HEK293 (cell line): ENCODE data around the gene EML6.

Experiments used
- HOXC10 ChIP-seq: sonication (generic); formaldehyde crosslinking; IDR thresholded peaks from 2 replicates; pipeline ENCODE4 v1.8.1; 2023; ENCODE audit warnings: mild to moderate bottlenecking, missing genetic modification reagents
- SETDB1 ChIP-seq: IDR thresholded peaks from one replicate; pipeline ENCODE4 v1.6.1; 2017; ENCODE audit warnings: mild to moderate bottlenecking, low read length, moderate library complexity, mixed read lengths; ENCODE audit not compliant: insufficient read length
- SP2 ChIP-seq: fragments of 450-650 bp; formaldehyde crosslinking; IDR thresholded peaks from 2 replicates; pipeline ENCODE4 v1.5.1; 2016; ENCODE audit warnings: missing biosample characterization, missing genetic modification characterization
- SP7 ChIP-seq: fragments of 450-650 bp; formaldehyde crosslinking; IDR thresholded peaks from 2 replicates; pipeline ENCODE4 v1.5.1; 2016; ENCODE audit warnings: missing biosample characterization, missing genetic modification characterization
- TRIM28 ChIP-seq: IDR thresholded peaks from 2 replicates; pipeline ENCODE4 v1.6.1; 2011; ENCODE audit warnings: low read length, control low read depth, borderline replicate concordance
- ZBTB8A ChIP-seq: fragments of 450-650 bp; formaldehyde crosslinking; IDR thresholded peaks from 2 replicates; pipeline ENCODE4 v1.5.1; 2016; ENCODE audit warnings: missing biosample characterization, missing genetic modification characterization
- ZEB2 ChIP-seq: fragments of 450-650 bp; formaldehyde crosslinking; IDR thresholded peaks from 2 replicates; pipeline ENCODE4 v1.5.1; 2016; ENCODE audit warnings: missing biosample characterization, missing genetic modification characterization
- ZFP69B ChIP-seq: fragments of 450-650 bp; formaldehyde crosslinking; IDR thresholded peaks from 2 replicates; pipeline ENCODE4 v1.5.1; 2016; ENCODE audit warnings: missing biosample characterization, missing genetic modification characterization
- ZNF133 ChIP-seq: fragments of 450-650 bp; formaldehyde crosslinking; IDR thresholded peaks from 2 replicates; pipeline ENCODE4 v1.5.1; 2016; ENCODE audit warnings: missing biosample characterization, missing genetic modification characterization
- ZNF169 ChIP-seq: fragments of 450-650 bp; formaldehyde crosslinking; IDR thresholded peaks from 2 replicates; pipeline ENCODE4 v1.5.1; 2016; ENCODE audit warnings: missing biosample characterization, missing genetic modification characterization
- ZNF404 ChIP-seq: fragments of 450-650 bp; formaldehyde crosslinking; IDR thresholded peaks from 2 replicates; pipeline ENCODE4 v1.5.1; 2017; ENCODE audit warnings: missing biosample characterization, missing genetic modification characterization
- ZNF571 ChIP-seq: fragments of 450-650 bp; formaldehyde crosslinking; IDR thresholded peaks from 2 replicates; pipeline ENCODE4 v1.5.0; 2017; ENCODE audit warnings: missing biosample characterization, missing genetic modification characterization
- ZNF660 ChIP-seq: fragments of 450-650 bp; IDR thresholded peaks from 2 replicates; pipeline ENCODE4 v1.5.1; 2018; ENCODE audit warnings: missing biosample characterization, mild to moderate bottlenecking, missing genetic modification characterization
- ZNF76 ChIP-seq: fragments of 450-650 bp; formaldehyde crosslinking; IDR thresholded peaks from 2 replicates; pipeline ENCODE4; 2016; ENCODE audit warnings: low read depth, missing biosample characterization, missing genetic modification characterization, borderline replicate concordance
- ZNF792 ChIP-seq: fragments of 450-650 bp; formaldehyde crosslinking; IDR thresholded peaks from 2 replicates; pipeline ENCODE4 v1.5.1; 2016; ENCODE audit warnings: missing biosample characterization, missing genetic modification characterization
- ZNF830 ChIP-seq: fragments of 450-650 bp; IDR thresholded peaks from 2 replicates; pipeline ENCODE4 v1.5.0; 2018; ENCODE audit warnings: missing biosample characterization, missing genetic modification characterization, low read depth, mild to moderate bottlenecking, moderate library complexity
- ZNF843 ChIP-seq: fragments of 450-650 bp; formaldehyde crosslinking; IDR thresholded peaks from 2 replicates; pipeline ENCODE4 v1.5.1; 2016; ENCODE audit warnings: missing biosample characterization, missing genetic modification characterization
- ZSCAN16 ChIP-seq: fragments of 450-650 bp; formaldehyde crosslinking; IDR thresholded peaks from 2 replicates; pipeline ENCODE4 v1.5.1; 2016; ENCODE audit warnings: missing biosample characterization, missing genetic modification characterization
- TF ChIP-seq, protein P1 (sequence below): fragments of 450-650 bp; formaldehyde crosslinking; IDR thresholded peaks from 2 replicates; pipeline ENCODE4 v1.5.1; 2016; ENCODE audit warnings: missing biosample characterization, missing genetic modification characterization
- TF ChIP-seq, protein P2 (sequence below): fragments of 450-650 bp; formaldehyde crosslinking; IDR thresholded peaks from 2 replicates; pipeline ENCODE4 v1.5.1; 2016; ENCODE audit warnings: missing biosample characterization, missing genetic modification characterization
- TF ChIP-seq, protein P3 (sequence below): fragments of 450-650 bp; formaldehyde crosslinking; IDR thresholded peaks from 2 replicates; pipeline ENCODE4 v1.5.1; 2017; ENCODE audit warnings: missing biosample characterization, missing genetic modification characterization
- TF ChIP-seq, protein P4 (sequence below): fragments of 450-650 bp; formaldehyde crosslinking; IDR thresholded peaks from 2 replicates; pipeline ENCODE4 v1.5.1; 2016; ENCODE audit warnings: missing biosample characterization, missing genetic modification characterization
- TF ChIP-seq, protein P5 (sequence below): fragments of 450-650 bp; formaldehyde crosslinking; IDR thresholded peaks from 2 replicates; pipeline ENCODE4 v1.5.1; 2016; ENCODE audit warnings: missing biosample characterization, missing genetic modification characterization, borderline replicate concordance
- TF ChIP-seq, protein P6 (sequence below): fragments of 450-650 bp; formaldehyde crosslinking; IDR thresholded peaks from 2 replicates; pipeline ENCODE4 v1.5.1; 2016; ENCODE audit warnings: missing biosample characterization, missing genetic modification characterization

The EML6 gene

DNA sequence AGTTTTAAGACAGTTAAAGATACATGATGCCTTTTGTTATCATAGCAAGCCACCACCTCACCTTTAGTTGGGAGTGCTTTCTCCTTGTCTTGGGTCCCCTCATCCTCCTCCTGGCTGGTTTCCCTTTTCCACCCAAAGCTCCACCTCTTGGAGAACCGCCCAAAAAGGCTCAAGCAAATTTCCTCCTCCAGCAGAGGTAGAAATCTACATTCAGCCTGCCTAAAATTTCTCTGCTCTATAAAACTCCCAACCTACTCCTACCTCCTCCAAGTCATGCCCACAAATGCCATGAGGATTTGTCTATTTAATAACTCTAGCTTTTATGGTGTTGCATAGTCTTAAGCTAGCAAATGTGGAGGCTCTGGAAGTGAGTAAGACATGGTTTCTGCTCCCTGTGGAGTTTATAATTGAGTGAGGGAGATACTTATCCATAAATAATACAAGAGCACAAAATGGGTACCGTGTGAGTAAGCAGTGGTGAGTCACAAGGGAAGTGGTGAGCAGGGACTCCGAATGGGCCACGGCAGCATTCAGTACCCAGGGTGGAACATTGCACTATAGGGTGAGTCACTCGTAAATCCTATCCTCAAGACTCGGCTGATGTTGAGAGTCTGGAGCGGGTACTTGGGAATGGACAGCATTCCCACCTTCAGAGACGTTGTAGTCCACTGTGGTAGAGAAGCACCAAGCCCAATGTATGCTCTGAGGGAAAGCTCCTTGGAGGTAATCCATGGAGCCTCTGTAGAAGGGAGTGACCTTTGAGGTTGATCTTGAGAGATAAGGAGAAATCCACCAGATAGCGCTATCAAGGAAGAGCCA lies 180.5 kb downstream of the EML6 start (continued):
- no peak for TF ChIP-seq SETDB1
- no peak for TF ChIP-seq ZBTB8A (tag by site-specific recombination)
- peak; percentile 90 for TF ChIP-seq ZNF660 (tag by site-specific recombination)
- TF ChIP-seq, protein P1, sequence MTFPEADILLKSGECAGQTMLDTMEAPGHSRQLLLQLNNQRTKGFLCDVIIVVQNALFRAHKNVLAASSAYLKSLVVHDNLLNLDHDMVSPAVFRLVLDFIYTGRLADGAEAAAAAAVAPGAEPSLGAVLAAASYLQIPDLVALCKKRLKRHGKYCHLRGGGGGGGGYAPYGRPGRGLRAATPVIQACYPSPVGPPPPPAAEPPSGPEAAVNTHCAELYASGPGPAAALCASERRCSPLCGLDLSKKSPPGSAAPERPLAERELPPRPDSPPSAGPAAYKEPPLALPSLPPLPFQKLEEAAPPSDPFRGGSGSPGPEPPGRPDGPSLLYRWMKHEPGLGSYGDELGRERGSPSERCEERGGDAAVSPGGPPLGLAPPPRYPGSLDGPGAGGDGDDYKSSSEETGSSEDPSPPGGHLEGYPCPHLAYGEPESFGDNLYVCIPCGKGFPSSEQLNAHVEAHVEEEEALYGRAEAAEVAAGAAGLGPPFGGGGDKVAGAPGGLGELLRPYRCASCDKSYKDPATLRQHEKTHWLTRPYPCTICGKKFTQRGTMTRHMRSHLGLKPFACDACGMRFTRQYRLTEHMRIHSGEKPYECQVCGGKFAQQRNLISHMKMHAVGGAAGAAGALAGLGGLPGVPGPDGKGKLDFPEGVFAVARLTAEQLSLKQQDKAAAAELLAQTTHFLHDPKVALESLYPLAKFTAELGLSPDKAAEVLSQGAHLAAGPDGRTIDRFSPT: no peak
- no peak for TF ChIP-seq ZSCAN16 (tag by site-specific recombination)
- TF ChIP-seq ZNF404: no peak
- TF ChIP-seq ZNF133 (tag by site-specific recombination): no peak
- peak; percentile 48; the same call in 1 of the 2 replicates for TF ChIP-seq TRIM28
- peak; percentile 17; the same call in 1 of the 2 replicates for TF ChIP-seq ZNF792 (tag by site-specific recombination)
- no peak for TF ChIP-seq ZNF76
- TF ChIP-seq ZNF843 (tag by site-specific recombination): no peak
- TF ChIP-seq SP7 (tag by site-specific recombination): peak; percentile 91
- TF ChIP-seq ZNF571 (tag by site-specific recombination): no peak
- TF ChIP-seq, protein P2, sequence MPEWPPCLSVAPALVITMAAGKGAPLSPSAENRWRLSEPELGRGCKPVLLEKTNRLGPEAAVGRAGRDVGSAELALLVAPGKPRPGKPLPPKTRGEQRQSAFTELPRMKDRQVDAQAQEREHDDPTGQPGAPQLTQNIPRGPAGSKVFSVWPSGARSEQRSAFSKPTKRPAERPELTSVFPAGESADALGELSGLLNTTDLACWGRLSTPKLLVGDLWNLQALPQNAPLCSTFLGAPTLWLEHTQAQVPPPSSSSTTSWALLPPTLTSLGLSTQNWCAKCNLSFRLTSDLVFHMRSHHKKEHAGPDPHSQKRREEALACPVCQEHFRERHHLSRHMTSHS: no peak
- peak; percentile 75 for TF ChIP-seq ZEB2 (tag by site-specific recombination)
- 0 out of 2 replicates have a peak, but pooled peaks have one; percentile 37 for TF ChIP-seq ZFP69B (tag by site-specific recombination)
- TF ChIP-seq, protein P3, sequence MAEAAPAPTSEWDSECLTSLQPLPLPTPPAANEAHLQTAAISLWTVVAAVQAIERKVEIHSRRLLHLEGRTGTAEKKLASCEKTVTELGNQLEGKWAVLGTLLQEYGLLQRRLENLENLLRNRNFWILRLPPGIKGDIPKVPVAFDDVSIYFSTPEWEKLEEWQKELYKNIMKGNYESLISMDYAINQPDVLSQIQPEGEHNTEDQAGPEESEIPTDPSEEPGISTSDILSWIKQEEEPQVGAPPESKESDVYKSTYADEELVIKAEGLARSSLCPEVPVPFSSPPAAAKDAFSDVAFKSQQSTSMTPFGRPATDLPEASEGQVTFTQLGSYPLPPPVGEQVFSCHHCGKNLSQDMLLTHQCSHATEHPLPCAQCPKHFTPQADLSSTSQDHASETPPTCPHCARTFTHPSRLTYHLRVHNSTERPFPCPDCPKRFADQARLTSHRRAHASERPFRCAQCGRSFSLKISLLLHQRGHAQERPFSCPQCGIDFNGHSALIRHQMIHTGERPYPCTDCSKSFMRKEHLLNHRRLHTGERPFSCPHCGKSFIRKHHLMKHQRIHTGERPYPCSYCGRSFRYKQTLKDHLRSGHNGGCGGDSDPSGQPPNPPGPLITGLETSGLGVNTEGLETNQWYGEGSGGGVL (tag by site-specific recombination): peak; percentile 62
- no peak for TF ChIP-seq HOXC10 (CRISPR knock-in tag)
- TF ChIP-seq, protein P4, sequence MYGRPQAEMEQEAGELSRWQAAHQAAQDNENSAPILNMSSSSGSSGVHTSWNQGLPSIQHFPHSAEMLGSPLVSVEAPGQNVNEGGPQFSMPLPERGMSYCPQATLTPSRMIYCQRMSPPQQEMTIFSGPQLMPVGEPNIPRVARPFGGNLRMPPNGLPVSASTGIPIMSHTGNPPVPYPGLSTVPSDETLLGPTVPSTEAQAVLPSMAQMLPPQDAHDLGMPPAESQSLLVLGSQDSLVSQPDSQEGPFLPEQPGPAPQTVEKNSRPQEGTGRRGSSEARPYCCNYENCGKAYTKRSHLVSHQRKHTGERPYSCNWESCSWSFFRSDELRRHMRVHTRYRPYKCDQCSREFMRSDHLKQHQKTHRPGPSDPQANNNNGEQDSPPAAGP (tag by site-specific recombination): peak; percentile 76
- TF ChIP-seq, protein P5, sequence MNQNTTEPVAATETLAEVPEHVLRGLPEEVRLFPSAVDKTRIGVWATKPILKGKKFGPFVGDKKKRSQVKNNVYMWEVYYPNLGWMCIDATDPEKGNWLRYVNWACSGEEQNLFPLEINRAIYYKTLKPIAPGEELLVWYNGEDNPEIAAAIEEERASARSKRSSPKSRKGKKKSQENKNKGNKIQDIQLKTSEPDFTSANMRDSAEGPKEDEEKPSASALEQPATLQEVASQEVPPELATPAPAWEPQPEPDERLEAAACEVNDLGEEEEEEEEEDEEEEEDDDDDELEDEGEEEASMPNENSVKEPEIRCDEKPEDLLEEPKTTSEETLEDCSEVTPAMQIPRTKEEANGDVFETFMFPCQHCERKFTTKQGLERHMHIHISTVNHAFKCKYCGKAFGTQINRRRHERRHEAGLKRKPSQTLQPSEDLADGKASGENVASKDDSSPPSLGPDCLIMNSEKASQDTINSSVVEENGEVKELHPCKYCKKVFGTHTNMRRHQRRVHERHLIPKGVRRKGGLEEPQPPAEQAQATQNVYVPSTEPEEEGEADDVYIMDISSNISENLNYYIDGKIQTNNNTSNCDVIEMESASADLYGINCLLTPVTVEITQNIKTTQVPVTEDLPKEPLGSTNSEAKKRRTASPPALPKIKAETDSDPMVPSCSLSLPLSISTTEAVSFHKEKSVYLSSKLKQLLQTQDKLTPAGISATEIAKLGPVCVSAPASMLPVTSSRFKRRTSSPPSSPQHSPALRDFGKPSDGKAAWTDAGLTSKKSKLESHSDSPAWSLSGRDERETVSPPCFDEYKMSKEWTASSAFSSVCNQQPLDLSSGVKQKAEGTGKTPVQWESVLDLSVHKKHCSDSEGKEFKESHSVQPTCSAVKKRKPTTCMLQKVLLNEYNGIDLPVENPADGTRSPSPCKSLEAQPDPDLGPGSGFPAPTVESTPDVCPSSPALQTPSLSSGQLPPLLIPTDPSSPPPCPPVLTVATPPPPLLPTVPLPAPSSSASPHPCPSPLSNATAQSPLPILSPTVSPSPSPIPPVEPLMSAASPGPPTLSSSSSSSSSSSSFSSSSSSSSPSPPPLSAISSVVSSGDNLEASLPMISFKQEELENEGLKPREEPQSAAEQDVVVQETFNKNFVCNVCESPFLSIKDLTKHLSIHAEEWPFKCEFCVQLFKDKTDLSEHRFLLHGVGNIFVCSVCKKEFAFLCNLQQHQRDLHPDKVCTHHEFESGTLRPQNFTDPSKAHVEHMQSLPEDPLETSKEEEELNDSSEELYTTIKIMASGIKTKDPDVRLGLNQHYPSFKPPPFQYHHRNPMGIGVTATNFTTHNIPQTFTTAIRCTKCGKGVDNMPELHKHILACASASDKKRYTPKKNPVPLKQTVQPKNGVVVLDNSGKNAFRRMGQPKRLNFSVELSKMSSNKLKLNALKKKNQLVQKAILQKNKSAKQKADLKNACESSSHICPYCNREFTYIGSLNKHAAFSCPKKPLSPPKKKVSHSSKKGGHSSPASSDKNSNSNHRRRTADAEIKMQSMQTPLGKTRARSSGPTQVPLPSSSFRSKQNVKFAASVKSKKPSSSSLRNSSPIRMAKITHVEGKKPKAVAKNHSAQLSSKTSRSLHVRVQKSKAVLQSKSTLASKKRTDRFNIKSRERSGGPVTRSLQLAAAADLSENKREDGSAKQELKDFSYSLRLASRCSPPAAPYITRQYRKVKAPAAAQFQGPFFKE: no peak
- TF ChIP-seq SP2 (tag by site-specific recombination): no peak
- TF ChIP-seq ZNF169 (tag by site-specific recombination): no peak
- TF ChIP-seq, protein P6, sequence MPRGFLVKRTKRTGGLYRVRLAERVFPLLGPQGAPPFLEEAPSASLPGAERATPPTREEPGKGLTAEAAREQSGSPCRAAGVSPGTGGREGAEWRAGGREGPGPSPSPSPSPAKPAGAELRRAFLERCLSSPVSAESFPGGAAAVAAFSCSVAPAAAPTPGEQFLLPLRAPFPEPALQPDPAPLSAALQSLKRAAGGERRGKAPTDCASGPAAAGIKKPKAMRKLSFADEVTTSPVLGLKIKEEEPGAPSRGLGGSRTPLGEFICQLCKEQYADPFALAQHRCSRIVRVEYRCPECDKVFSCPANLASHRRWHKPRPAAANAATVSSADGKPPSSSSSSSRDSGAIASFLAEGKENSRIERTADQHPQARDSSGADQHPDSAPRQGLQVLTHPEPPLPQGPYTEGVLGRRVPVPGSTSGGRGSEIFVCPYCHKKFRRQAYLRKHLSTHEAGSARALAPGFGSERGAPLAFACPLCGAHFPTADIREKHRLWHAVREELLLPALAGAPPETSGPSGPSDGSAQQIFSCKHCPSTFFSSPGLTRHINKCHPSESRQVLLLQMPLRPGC (tag by site-specific recombination): peak; percentile 64; the same call in 1 of the 2 replicates
- TF ChIP-seq ZNF830 (tag by site-specific recombination): no peak
